Neural crest cell (in vitro differentiated cells): ENCODE data around the gene OR1D5. TPM values are rescaled to one million over a fixed set of nuclear protein-coding genes. Genes with fewer than 3 reads are reported as not detected.

Source experiments
- DNase-seq: peaks from one replicate; pipeline ENCODE4 v3.0.0; 2021; ENCODE audit warnings: low read depth, mixed read lengths, low spot score
- H3K27ac Mint-ChIP-seq: one replicate; pipeline ENCODE4 v1.8.0; 2021; ENCODE audit warnings: mild to moderate bottlenecking, mixed read lengths; ENCODE audit not compliant: unreplicated experiment
- H3K27me3 Mint-ChIP-seq: 2 replicates; pipeline ENCODE4 v1.8.0; 2021; ENCODE audit warnings: low read depth, mild to moderate bottlenecking, mixed read lengths
- H3K36me3 Mint-ChIP-seq: 2 replicates; pipeline ENCODE4 v1.8.0; 2021; ENCODE audit warnings: low read depth, mild to moderate bottlenecking, mixed read lengths
- H3K4me1 Mint-ChIP-seq: 2 replicates; pipeline ENCODE4 v1.8.0; 2021; ENCODE audit warnings: mixed read lengths
- H3K4me3 Mint-ChIP-seq: one replicate; pipeline ENCODE4 v1.8.0; 2021; ENCODE audit warnings: mild to moderate bottlenecking, mixed read lengths
- H3K9me3 Mint-ChIP-seq: 2 replicates; pipeline ENCODE4 v1.8.0; 2021; ENCODE audit warnings: mixed read lengths
- total RNA-seq: library from RNA; stranded (reverse); gene quantifications from 2 replicates; pipeline ENCODE4 v1.2.1, GENCODE V29; 2021
- TF ChIP-seq, protein P1 (sequence below): fragments of 200-600 bp; sonication (generic); conservative IDR thresholded peaks from 2 replicates; pipeline ENCODE4 v1.5.0; 2021; ENCODE audit warnings: antibody characterized with exemption, mild to moderate bottlenecking

OR1D5 gene
- total RNA-seq, 1 donor from 2014 or later: not detected

DNA sequence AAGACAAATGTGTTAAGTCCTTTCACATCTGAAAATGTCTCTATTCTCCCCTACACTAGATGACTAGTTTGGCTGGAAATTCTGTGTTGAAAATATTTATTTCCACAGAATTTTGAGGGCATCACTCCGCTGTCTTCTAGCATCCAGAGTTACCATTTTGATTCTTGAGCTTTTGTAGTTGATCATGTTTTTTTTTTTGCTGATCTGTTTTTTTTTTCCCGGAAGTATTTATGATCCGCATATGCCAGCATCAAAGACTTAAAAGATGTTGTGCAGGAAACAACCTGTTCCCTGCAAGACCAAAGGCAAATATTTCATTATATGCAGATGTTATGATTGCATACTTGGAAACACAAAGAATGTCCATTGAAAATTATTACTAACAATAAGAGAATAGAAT lies 16.7 kb downstream of the OR1D5 start:
- H3K27ac Mint-ChIP-seq: no peak overlapping the region
- no peak for DNase-seq
- no peaks in the 10 kb centered on the region for H3K36me3 Mint-ChIP-seq
- TF ChIP-seq, protein P1, sequence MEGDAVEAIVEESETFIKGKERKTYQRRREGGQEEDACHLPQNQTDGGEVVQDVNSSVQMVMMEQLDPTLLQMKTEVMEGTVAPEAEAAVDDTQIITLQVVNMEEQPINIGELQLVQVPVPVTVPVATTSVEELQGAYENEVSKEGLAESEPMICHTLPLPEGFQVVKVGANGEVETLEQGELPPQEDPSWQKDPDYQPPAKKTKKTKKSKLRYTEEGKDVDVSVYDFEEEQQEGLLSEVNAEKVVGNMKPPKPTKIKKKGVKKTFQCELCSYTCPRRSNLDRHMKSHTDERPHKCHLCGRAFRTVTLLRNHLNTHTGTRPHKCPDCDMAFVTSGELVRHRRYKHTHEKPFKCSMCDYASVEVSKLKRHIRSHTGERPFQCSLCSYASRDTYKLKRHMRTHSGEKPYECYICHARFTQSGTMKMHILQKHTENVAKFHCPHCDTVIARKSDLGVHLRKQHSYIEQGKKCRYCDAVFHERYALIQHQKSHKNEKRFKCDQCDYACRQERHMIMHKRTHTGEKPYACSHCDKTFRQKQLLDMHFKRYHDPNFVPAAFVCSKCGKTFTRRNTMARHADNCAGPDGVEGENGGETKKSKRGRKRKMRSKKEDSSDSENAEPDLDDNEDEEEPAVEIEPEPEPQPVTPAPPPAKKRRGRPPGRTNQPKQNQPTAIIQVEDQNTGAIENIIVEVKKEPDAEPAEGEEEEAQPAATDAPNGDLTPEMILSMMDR: no peak
- no peak overlapping the region for H3K4me3 Mint-ChIP-seq
- H3K4me1 Mint-ChIP-seq: peaks cover 12% of the 10 kb centered on the region
- H3K27me3 Mint-ChIP-seq: peaks cover 41% of the 10 kb centered on the region
- peaks cover 4% of the 10 kb centered on the region for H3K9me3 Mint-ChIP-seq

DNA sequence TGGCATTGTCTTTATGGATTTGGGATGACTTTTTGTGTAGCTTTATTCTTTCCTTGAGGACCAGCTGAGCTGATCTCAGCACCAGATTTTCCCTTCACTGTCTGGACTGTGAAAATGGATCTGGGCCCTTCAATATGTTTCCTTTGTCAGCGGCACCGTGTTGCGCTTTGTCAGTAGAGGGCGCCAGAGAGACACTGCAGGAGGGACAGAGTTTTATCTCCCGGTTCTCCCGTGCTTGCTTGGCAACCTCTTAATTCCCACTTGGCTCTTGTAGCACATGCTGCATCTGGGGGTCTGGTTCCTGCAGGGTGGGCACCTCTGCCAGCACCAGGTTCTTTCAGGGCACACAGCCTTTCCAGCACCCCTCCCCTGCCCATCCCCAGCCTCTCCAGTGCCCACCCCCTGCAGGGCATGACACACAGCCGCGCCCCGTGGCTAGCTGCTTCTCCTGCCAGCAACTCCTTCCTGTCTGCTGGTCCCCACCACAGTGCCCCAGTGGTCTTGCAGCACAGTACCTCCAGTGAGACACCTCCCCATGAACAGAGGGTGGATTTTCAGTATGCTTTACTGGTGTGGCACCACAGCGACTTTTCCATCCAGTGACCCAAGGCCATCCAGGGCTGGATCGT lies 19.6 kb downstream of the OR1D5 start:
- H3K27me3 Mint-ChIP-seq: peaks cover 50% of the 10 kb centered on the region
- DNase-seq: no peak
- no peak overlapping the region for H3K4me3 Mint-ChIP-seq
- H3K27ac Mint-ChIP-seq: no peak overlapping the region
- peaks cover 4% of the 10 kb centered on the region for H3K9me3 Mint-ChIP-seq
- H3K4me1 Mint-ChIP-seq: peaks cover 9% of the 10 kb centered on the region
- no peaks in the 10 kb centered on the region for H3K36me3 Mint-ChIP-seq
- TF ChIP-seq, protein P1: peak; percentile 44

DNA sequence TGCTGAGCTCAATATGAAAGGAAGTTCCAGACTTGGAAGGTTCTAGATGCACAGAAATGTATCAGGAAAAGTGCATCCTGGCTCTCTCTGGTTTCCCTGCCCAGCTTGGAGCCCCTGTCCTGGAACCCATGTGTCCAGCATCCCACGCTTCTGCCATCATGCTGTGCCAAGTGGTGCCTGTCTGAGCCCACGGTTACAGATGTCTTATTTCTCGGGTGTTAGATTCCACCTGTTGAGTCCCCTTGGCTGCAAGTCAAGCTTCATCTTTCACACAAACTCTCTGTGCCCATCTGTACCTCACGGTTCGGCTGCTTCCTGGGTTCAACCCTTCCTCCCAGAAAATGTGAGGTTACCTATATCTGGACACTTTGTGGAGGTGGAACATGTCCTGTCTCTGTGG lies 22.5 kb downstream of the OR1D5 start:
- no peaks in the 10 kb centered on the region for H3K4me1 Mint-ChIP-seq
- TF ChIP-seq, protein P1: no peak
- peaks cover 35% of the 10 kb centered on the region for H3K27me3 Mint-ChIP-seq
- no peak overlapping the region for H3K4me3 Mint-ChIP-seq
- peaks cover 4% of the 10 kb centered on the region for H3K9me3 Mint-ChIP-seq
- H3K36me3 Mint-ChIP-seq: no peaks in the 10 kb centered on the region
- H3K27ac Mint-ChIP-seq: no peak overlapping the region
- DNase-seq: no peak

DNA sequence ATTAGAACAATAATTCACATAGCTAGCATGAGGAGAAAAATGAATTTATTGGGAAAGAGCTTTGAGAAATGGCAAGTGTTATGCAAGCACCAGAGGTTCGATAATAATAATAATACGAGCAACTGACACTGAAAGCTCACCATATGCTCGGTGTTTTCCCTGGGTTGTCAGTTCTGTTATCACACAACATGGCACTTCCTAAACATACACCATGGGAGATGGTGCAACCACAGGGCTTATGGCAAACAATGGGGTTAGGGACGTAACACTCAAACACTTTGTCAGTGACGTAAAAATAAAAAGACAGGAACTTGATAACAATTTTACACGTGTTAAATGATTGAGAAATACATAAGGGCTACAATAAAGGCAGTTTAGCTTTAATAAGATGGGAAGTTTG lies 23.7 kb downstream of the OR1D5 start:
- Mint-ChIP-seq H3K4me3 (no peak overlapping the region), H3K4me1 (no peaks in the 10 kb centered on the region), H3K9me3 (peaks cover 4% of the 10 kb centered on the region), H3K36me3 (no peaks in the 10 kb centered on the region), H3K27ac (no peak overlapping the region), H3K27me3 (peaks cover 35% of the 10 kb centered on the region)
- no peak for DNase-seq
- TF ChIP-seq, protein P1: no peak

DNA sequence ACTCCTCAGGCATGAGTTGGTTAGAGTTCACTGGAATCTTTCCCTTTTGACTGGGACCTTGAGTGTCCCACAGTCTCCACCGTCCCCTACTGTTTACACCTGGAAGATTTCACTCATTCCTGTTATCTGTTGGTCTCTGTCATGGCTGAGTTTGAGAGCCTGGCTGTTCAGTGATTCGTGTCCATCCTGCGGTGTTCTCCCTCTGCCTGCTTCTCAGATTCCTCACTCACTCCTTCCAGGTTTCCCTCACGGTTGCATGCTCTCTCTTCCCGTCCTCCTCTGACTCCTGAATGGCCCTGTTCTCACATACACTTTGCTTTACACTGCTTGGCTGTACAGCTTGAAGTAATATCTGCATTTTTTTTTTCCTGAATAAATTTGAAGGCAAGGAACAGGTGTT lies 24.5 kb downstream of the OR1D5 start:
- Mint-ChIP-seq H3K9me3 (no peaks in the 10 kb centered on the region), H3K4me3 (no peak overlapping the region), H3K36me3 (no peaks in the 10 kb centered on the region), H3K27me3 (peaks cover 30% of the 10 kb centered on the region), H3K4me1 (no peaks in the 10 kb centered on the region), H3K27ac (no peak overlapping the region)
- no peak for DNase-seq
- TF ChIP-seq, protein P1: no peak
